Measurements from ENCODE around the gene TOR1AIP1.
"Not testable (repeated sequence)": the region's sequence is repeated elsewhere in the genome, so short reads cannot be mapped to it uniquely, and the experiment has no call there.

Gene TOR1AIP1

GRCh38 chr1:179937668-179938254 is 55.7 kb downstream of the TOR1AIP1 start:
- no peak for DNase-seq (ENCODE audit: extremely low read depth in 1 of 2, low read depth in 1 of 2)

GRCh38 chr1:179938752-179939151 is 56.7 kb downstream of the TOR1AIP1 start:
- no peak for DNase-seq (ENCODE audit: extremely low read depth in 1 of 2, low read depth in 1 of 2)

- no peak for DNase-seq (ENCODE audit: extremely low read depth in 1 of 2, low read depth in 1 of 2)
Measured at GRCh38 chr1:179939941-179940340, 57.9 kb downstream of the TOR1AIP1 start.

- no peak for DNase-seq (ENCODE audit: extremely low read depth in 1 of 2, low read depth in 1 of 2)
Measured at GRCh38 chr1:179941454-179941853, 59.4 kb downstream of the TOR1AIP1 start.

GRCh38 chr1:179950651-179951050 is 68.6 kb downstream of the TOR1AIP1 start:
- no peak for DNase-seq (ENCODE audit: extremely low read depth in 1 of 2, low read depth in 1 of 2)

- DNase-seq (ENCODE audit: extremely low read depth in 1 of 2, low read depth in 1 of 2) = no peak
Measured at GRCh38 chr1:179951383-179952144, 69.5 kb downstream of the TOR1AIP1 start.

GRCh38 chr1:179952186-179952585 is 70.1 kb downstream of the TOR1AIP1 start:
- DNase-seq (ENCODE audit: extremely low read depth in 1 of 2, low read depth in 1 of 2) = no peak

- peak in 1 of 2 donors; percentile 18 for DNase-seq (ENCODE audit: extremely low read depth in 1 of 2, low read depth in 1 of 2)
Measured at GRCh38 chr1:179953974-179954492, 71.9 kb downstream of the TOR1AIP1 start.

- DNase-seq (ENCODE audit: extremely low read depth in 1 of 2, low read depth in 1 of 2) = peak; percentile 90 to 97
Measured at GRCh38 chr1:179954493-179955286, 72.6 kb downstream of the TOR1AIP1 start, which contains the start of gene CEP350. Gene CEP350 (plus strand): TSS chr1:179954810. CDS start chr1:179986182, 31,372 bp downstream.

- peak in 1 of 2 donors; percentile 14 for DNase-seq (ENCODE audit: extremely low read depth in 1 of 2, low read depth in 1 of 2)
Measured at GRCh38 chr1:179955287-179955680, 73.2 kb downstream of the TOR1AIP1 start.

GRCh38 chr1:179955731-179956130 is 73.6 kb downstream of the TOR1AIP1 start:
- DNase-seq (ENCODE audit: extremely low read depth in 1 of 2, low read depth in 1 of 2) = no peak

- DNase-seq (ENCODE audit: extremely low read depth in 1 of 2, low read depth in 1 of 2) = no peak
Measured at GRCh38 chr1:179958359-179958758, 76.3 kb downstream of the TOR1AIP1 start.

GRCh38 chr1:179962168-179962567 is 80.1 kb downstream of the TOR1AIP1 start:
- DNase-seq (ENCODE audit: extremely low read depth in 1 of 2, low read depth in 1 of 2) = not testable (repeated sequence)

- DNase-seq (ENCODE audit: extremely low read depth in 1 of 2, low read depth in 1 of 2) = no peak
Measured at GRCh38 chr1:179966551-179966950, 84.5 kb downstream of the TOR1AIP1 start.

GRCh38 chr1:179968284-179968993 is 86.4 kb downstream of the TOR1AIP1 start:
- DNase-seq (ENCODE audit: extremely low read depth in 1 of 2, low read depth in 1 of 2) = no peak

- DNase-seq (ENCODE audit: extremely low read depth in 1 of 2, low read depth in 1 of 2) = no peak
Measured at GRCh38 chr1:179968994-179969919, 87.2 kb downstream of the TOR1AIP1 start.

Data from stimulated activated CD8-positive, alpha-beta memory T cell treated with anti-CD3 and anti-CD28 coated beads, Interleukin-7, amount 100 ng/mL, for 48 hours (primary cell).